ENCODE data around the gene SH3GL3.

The SH3GL3 gene

GRCh38 chr15:83653639-83654378 is 206.7 kb downstream of the SH3GL3 start, which contains the start of gene ADAMTSL3:
ADAMTSL3 (plus strand) TSS chr15:83654123; CDS start chr15:83655762, 1,639 bp downstream.
- DNase-seq (ENCODE audit: low read depth) = no peak
- TF ChIP-seq CTCF (IDR thresholded peaks at IDR 0.05; ENCODE audit: insufficient read depth, low read depth, low read length, missing control alignments) = no peak
- no peak within 1 kb of the TSS for H3K4me3 ChIP-seq (ENCODE audit: low read depth, low read length)

- no peak overlapping the region for H3K4me3 ChIP-seq (ENCODE audit: low read depth, low read length)
- no peak for DNase-seq (ENCODE audit: low read depth)
- no peak for TF ChIP-seq CTCF (IDR thresholded peaks at IDR 0.05; ENCODE audit: insufficient read depth, low read depth, low read length, missing control alignments)
These were observed 207.5 kb downstream of the SH3GL3 start for GRCh38 chr15:83654379-83655236.

GRCh38 chr15:83655237-83655616 is 208.1 kb downstream of the SH3GL3 start:
- H3K4me3 ChIP-seq (ENCODE audit: low read depth, low read length) = no peak overlapping the region
- TF ChIP-seq CTCF (IDR thresholded peaks at IDR 0.05; ENCODE audit: insufficient read depth, low read depth, low read length, missing control alignments) = no peak
- DNase-seq (ENCODE audit: low read depth) = no peak

- no peak for DNase-seq (ENCODE audit: low read depth)
- no peak overlapping the region for H3K4me3 ChIP-seq (ENCODE audit: low read depth, low read length)
- TF ChIP-seq CTCF (IDR thresholded peaks at IDR 0.05; ENCODE audit: insufficient read depth, low read depth, low read length, missing control alignments) = no peak
These were observed 209.1 kb downstream of the SH3GL3 start for GRCh38 chr15:83656192-83656591.

- TF ChIP-seq CTCF (IDR thresholded peaks at IDR 0.05; ENCODE audit: insufficient read depth, low read depth, low read length, missing control alignments) = no peak
- no peak for DNase-seq (ENCODE audit: low read depth)
- H3K4me3 ChIP-seq (ENCODE audit: low read depth, low read length) = no peak overlapping the region
These were observed 209.9 kb downstream of the SH3GL3 start for GRCh38 chr15:83656943-83657528.

- DNase-seq (ENCODE audit: low read depth) = peak; percentile 12
- peak; percentile 24 for TF ChIP-seq CTCF (IDR thresholded peaks at IDR 0.05; ENCODE audit: insufficient read depth, low read depth, low read length, missing control alignments)
- no peak overlapping the region for H3K4me3 ChIP-seq (ENCODE audit: low read depth, low read length)
These were observed 210.4 kb downstream of the SH3GL3 start for GRCh38 chr15:83657549-83657948.
